ENCODE results near the gene SHKBP1. TPM values are rescaled to one million over a fixed set of nuclear protein-coding genes. Genes with fewer than 3 reads are reported as not detected.

Gene SHKBP1
- total and polyA plus RNA-seq, 2 of the 8 experiments (the other 6 are each of a cell fraction or from before 2014, with no cell fraction given), result 74.6 to 98.8 TPM

DNA sequence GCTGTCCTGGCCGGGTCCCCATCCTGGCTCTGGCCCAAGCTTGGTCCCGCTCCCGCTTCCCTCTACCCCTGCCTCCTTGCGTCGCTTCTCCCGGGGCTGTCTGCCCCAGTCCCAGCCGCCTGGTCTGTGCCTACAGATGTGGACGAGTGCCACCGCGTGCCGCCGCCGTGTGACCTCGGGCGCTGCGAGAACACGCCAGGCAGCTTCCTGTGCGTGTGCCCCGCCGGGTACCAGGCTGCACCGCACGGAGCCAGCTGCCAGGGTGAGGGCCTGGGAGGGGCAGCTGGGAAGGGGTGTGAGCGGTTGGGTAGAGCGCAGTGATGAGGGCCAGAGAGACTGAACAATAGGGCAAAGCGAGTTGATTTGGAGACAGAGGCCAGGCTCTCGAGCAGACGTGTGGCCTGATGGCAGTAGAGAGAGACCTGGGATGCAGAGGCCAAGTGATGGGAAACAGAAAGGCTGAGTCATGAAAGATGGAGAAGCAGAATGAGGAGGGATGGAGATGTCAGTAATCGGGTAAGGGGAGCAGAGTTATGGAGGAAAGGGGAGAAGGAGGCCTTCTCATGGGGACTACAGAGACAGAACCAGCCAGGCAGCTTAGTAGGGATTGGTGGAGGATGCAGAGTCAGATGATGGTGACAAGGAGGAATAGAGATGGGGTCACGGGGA lies 33.9 kb downstream of the SHKBP1 start:
- Histone ChIP-seq H2AK5ac (ENCODE audit: low read depth, low read length) (0 out of 2 replicates have a peak overlapping the region, but pooled peaks have one; percentile 70), H3K4me1 (replicated peaks in 1 of 4; ENCODE audit: control insufficient read depth in 3 of 4, insufficient read depth in 4 of 4, low read length in 3 of 4) (peaks cover 3 to 17% (median 12%) of the 10 kb centered on the region in 4 experiments; a peak in 6 of 7 replicates), H3K4me3 (ENCODE audit: extremely low read depth in 1 of 4, insufficient read depth in 2 of 4, low read depth in 3 of 4, low read length in 4 of 4) (peak overlapping the region; percentile 15 to 67 (median 32); a peak in 7 of 8 replicates), H3K56ac (replicated peaks; ENCODE audit: insufficient read length, low read depth, low read length) (peak overlapping the region; percentile 9), H2BK15ac (ENCODE audit: low read length) (no peak overlapping the region), H3K14ac (ENCODE audit: insufficient read length) (no peak overlapping the region), H3K9ac (replicated peaks in 1 of 4; ENCODE audit: extremely low read depth in 1 of 4, low read depth in 3 of 4, low read length in 3 of 4) (no peak overlapping the region), H3K18ac (ENCODE audit: extremely low read depth, low read length) (0 out of 2 replicates have a peak overlapping the region, but pooled peaks have one; percentile 32), H3K4ac (replicated peaks; ENCODE audit: insufficient read length, low read depth, low read length) (peak overlapping the region; percentile 83), H3K4me2 (ENCODE audit: insufficient read depth in 1 of 2, low read depth in 2 of 2, low read length in 2 of 2) (peak overlapping the region; percentile 66 to 99), H2BK20ac (ENCODE audit: low read length) (no peak overlapping the region), H4K5ac (ENCODE audit: insufficient read length, low read depth, low read length) (no peak overlapping the region), H3K27me3 (replicated peaks in 1 of 4; ENCODE audit: control insufficient read depth in 3 of 4, extremely low read depth in 1 of 4, insufficient read depth in 3 of 4, low read length in 3 of 4) (peaks cover 2 to 54% (median 49%) of the 10 kb centered on the region in 4 experiments), H2BK120ac (replicated peaks; ENCODE audit: low read depth, low read length) (no peak overlapping the region), H2AFZ (ENCODE audit: low read length) (no peak overlapping the region), H4K91ac (replicated peaks; ENCODE audit: insufficient read length, low read length) (no peak overlapping the region), H4K20me1 (replicated peaks in 1 of 2; ENCODE audit: control insufficient read depth in 1 of 2, insufficient read depth in 2 of 2, low read length in 2 of 2) (peaks cover 5 to 7% of the 10 kb centered on the region in 2 experiments), H3K27ac (ENCODE audit: low read depth, low read length) (no peak overlapping the region), H3K36me3 (ENCODE audit: control insufficient read depth in 2 of 4, insufficient read depth in 4 of 4, low read length in 3 of 4) (no peaks in the 10 kb centered on the region; a peak in 1 of 8 replicates), H3K23ac (ENCODE audit: insufficient read length) (no peak overlapping the region), H4K8ac (ENCODE audit: extremely low read depth, insufficient read depth, low read length) (peak overlapping the region; percentile 79), H2BK5ac (ENCODE audit: low read depth, low read length) (peak overlapping the region; percentile 63; the same call in 1 of the 2 replicates), H3K79me2 (ENCODE audit: control insufficient read depth in 1 of 2, insufficient read depth in 2 of 2, low read length in 2 of 2) (no peaks in the 10 kb centered on the region), H2BK12ac (ENCODE audit: low read depth, low read length) (0 out of 2 replicates have a peak overlapping the region, but pooled peaks have one; percentile 29), H3K79me1 (ENCODE audit: low read depth, low read length) (no peaks in the 10 kb centered on the region), H3K9me3 (ENCODE audit: insufficient read depth in 2 of 2, low read depth in 1 of 2, low read length in 1 of 2) (no peaks in the 10 kb centered on the region), H3K23me2 (ENCODE audit: low read depth, low read length) (peaks cover 30% of the 10 kb centered on the region)
- no peak for FAIRE-seq
- CTCF ChIA-PET (ENCODE audit: partially characterized antibody), result interaction anchor here (0.8 to 2.6 kb wide), 7 partner anchors 9 to 101 kb away, joined by 3 to 14 read pairs (median 4); partner anchors contain the start of gene LTBP4
- POLR2A ChIA-PET (ENCODE audit: partially characterized antibody), result interaction anchor here (0.8 to 1.3 kb wide), 6 partner anchors 8 to 190 kb away, joined by 3 to 5 read pairs (median 3); no protein-coding TSS in a partner anchor
- TF ChIP-seq, protein P1, sequence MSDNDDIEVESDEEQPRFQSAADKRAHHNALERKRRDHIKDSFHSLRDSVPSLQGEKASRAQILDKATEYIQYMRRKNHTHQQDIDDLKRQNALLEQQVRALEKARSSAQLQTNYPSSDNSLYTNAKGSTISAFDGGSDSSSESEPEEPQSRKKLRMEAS (IDR thresholded peaks at IDR 0.05), result peak; percentile 54; the same call in 1 of the 2 replicates
- TF ChIP-seq, protein P2, sequence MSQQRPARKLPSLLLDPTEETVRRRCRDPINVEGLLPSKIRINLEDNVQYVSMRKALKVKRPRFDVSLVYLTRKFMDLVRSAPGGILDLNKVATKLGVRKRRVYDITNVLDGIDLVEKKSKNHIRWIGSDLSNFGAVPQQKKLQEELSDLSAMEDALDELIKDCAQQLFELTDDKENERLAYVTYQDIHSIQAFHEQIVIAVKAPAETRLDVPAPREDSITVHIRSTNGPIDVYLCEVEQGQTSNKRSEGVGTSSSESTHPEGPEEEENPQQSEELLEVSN (IDR thresholded peaks at IDR 0.05), result peak; percentile 12; the same call in 1 of the 2 replicates
- TF ChIP-seq CBX8 (IDR thresholded peaks at IDR 0.05; ENCODE audit: borderline replicate concordance, low read depth, low read length), result no peak
- 56% methylated on average over 19 of the region's 29 CpGs; no CpG with 5 or more reads in 1 of the 2 experiments for WGBS, 2 experiments (ENCODE audit: extremely low coverage in 1 of 2, insufficient coverage in 1 of 2, insufficient read length in 1 of 2, insufficient replicate concordance in 2 of 2, low coverage in 1 of 2, low lambda C conversion rate in 2 of 2, missing lambda C conversion rate in 1 of 2)
- no peak for DNase-seq (ENCODE audit: low read depth in 1 of 2, low spot score in 2 of 2)
